ENCODE results near the gene TMEM200A.

- TF ChIP-seq EZH2phosphoT487 (IDR thresholded peaks at IDR 0.05; ENCODE audit: low read depth, severe bottlenecking, unreplicated experiment) (no peak), CTCF (IDR thresholded peaks at IDR 0.05; ENCODE audit: poor library complexity) (no peak)
Observed at GRCh38 chr6:130447374-130447773, 81.6 kb downstream of the TMEM200A start.
